ENCODE data around the gene ATF3.
A peak's percentile ranks its signal among the peaks of the same experiment; 100 is the strongest.

ATF3 gene
- total RNA-seq: 175 to 586 (median 347) reads per million in 17 experiments

GRCh38 chr1:212608392-212608958, at the start of gene ATF3:
TSS of gene ATF3 (plus strand) at chr1:212608761. CDS start at chr1:212615022, 6,261 bp downstream.
- peak; percentile 98 to 100 (median 99) for DNase-seq

GRCh38 chr1:212559929-212560328, 48.6 kb upstream of the ATF3 start:
- DNase-seq: no peak

- DNase-seq: no peak
Observed at GRCh38 chr1:212560933-212561460, 47.6 kb upstream of the ATF3 start.

DNA sequence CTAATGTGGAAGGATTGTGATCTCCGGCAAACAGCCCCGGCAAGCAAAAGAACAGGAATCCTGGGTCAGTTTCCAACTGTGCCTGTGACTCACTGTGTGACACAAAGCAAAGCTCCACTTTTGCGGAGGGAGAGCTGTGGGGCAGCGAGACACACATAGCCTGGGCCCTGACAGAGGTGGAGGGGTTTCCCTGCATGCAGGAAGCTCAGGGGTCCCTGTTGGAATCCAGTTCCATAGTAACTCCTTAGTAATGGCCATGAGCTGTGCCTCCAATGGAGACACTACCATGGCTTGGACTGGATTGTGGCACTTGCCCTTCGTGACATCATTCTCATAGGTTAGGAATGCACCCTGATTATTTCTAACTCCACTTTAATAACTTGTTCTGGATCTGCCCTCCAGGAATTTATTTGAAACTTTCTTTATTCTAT, 47.0 kb upstream of the ATF3 start:
- no peak for DNase-seq

- no peak for DNase-seq
Observed at GRCh38 chr1:212562771-212563170, 45.8 kb upstream of the ATF3 start.

GRCh38 chr1:212565079-212565478, 43.5 kb upstream of the ATF3 start:
- no peak for DNase-seq

DNA sequence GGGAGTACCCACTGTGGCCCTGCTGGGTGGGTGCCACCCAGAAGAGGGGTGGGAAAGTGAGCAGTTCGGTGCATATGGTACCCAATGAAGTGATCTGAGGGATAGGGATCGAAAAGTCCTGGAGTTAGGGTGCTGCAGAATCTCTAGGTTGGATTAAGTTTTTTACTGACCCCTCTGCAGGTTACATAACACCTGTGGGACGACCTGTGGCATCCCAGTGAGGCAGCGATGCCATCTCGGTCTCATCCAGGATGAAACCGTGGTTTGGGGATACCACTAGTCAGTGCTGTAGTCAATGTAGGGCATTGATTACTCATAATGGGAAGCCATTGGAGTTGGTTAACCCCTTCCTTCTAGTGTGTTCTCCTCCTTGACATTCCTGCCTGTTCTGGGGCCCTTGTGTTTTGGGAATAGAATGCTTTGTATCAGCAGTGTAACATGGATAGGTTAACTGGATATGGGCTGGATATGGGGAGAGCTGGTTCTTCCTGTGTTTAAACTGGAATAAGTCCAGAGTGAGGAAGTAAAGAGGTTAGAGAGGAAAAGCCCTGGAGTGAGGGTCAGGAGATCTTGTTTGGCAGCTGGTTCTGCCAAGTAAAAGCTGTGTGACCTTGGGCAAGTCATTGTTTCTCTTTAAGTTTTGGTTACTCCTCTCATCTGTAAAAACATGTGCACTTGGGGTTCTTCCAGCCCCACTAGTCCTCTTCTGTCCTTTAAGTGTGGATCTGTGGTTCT, 42.8 kb upstream of the ATF3 start:
- peak in 2 of 4 experiments; percentile 22 to 31 for DNase-seq

DNA sequence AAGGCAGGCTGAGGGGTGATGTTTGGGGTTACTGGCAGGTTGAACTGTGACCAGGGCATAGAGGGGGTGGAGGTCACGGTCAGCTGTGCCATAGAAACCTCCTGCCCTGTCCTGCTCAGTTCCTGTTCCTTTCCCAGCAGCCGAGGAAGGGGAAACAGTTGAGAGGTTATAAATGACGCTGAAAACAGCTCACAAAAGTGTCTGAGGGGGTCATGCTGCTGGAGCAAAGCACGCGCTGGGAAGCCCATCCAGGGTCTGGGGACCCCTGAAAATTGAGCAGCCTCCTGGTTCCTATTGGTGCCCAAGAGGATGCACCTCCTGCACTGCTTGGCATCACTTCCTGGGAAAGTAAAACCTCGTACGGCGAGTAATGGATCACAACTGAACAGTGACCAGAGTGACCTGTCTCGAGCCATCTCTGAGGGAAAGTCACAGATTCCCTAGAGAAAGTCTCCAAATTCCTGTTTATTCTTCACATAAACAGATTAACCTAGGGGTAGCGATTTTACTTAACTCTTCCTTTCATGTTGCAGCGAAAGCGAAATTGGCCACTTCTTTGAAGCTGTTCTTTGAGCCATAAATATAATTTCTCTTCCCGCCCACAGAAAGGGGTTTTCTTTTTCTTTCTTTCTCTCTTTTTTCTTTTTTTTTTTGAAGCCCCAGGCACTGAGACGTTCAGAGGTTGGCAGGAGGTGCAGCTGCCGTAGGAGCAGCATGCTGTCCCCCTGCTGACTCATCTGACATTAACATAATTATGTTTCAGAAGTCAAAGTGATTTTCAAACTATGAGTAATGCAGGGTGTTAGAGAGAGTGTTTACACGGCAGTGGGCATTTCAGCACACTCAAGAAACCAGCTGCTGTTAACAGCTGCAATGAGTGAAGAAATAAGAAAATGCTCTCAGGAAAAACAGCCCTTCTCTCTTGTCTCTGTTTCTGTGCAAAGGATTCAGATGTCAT, 41.8 kb upstream of the ATF3 start:
- peak; percentile 71 to 91 (median 82) for DNase-seq

DNA sequence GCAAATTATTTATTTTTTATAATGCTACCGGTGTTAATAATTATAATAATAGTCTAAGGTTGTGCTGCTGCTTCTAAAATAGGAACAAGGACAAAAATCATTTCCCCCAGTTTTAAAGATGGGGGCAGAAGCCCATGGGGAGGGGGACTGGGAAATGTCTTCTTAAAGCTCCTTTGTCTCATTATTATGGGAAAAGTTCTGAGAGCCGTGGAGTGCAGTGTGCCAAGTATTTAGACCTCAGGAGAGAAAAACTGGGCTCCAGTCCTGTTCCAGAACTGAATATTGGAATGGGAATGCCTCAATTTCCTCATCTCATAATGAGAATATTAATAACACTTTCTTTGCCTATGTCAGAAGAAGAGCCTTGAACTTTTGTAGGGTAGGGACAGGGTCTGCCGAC, 40.9 kb upstream of the ATF3 start:
- no peak for DNase-seq

DNA sequence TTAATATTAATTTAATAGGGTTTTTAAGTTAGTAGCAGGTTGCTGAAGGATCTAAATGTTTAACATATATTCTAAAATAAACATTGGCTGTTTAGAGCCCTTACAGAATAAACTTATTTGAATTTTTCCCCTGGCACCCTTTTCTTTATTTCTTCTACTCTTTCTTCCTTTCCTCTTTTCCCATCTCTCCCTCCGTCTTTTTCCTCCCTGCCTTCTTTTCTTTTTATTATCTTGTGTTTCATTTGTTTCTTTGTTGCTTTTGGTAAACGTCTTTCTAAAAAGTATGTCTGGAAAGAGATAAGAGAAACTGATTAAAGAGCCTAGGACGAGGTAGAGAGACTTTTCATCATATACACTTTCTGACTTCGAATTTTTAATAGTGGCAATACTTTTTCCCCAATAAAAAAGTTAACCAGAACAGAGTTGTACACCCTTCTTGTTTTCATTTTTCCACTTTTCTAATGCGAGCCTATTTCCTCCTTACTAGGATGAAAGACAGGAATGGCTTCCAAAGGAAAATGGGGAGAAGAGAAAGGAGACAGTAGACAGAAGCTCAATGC, 39.5 kb upstream of the ATF3 start:
- DNase-seq: no peak

GRCh38 chr1:212574732-212575131, 33.8 kb upstream of the ATF3 start:
- DNase-seq: no peak

DNA sequence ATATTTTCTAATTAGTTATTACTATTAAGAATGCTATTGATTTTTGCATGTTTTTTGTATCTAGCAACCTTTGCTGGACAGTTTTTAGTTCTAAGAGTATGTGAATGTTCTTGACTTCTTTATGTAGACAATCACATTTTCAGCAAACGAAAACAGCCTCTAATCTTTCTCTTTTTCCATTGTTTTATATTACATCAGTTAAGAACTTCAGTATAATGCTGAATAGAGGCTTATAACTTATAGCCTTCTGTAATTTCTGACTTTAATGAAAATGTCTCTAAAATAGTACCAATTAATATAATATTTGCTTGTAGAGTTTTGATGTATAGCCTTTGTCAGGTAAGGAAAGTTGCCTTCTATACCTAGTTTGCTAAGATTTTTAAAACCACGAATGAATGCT, 33.2 kb upstream of the ATF3 start:
- DNase-seq: no peak

DNA sequence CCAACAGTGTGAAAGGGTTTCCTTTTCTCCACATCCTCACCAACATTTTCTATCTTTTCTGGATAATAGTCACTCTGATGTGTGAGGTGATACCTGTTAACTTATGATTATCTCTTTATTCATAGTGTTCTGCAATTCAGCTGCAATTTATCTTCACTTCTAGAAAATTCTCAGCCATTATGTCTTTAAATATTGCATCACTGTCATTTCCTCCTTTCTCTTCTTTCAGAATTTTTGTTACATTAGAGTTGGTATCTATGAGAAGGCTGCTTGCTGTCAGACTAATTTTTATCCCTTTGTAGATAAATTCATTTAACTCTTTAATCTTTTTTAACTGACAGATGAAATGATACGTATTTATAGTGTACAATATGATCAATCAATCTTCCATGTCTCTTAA, 30.5 kb upstream of the ATF3 start:
- DNase-seq: peak in 2 of 4 experiments; percentile 56 to 68

DNA sequence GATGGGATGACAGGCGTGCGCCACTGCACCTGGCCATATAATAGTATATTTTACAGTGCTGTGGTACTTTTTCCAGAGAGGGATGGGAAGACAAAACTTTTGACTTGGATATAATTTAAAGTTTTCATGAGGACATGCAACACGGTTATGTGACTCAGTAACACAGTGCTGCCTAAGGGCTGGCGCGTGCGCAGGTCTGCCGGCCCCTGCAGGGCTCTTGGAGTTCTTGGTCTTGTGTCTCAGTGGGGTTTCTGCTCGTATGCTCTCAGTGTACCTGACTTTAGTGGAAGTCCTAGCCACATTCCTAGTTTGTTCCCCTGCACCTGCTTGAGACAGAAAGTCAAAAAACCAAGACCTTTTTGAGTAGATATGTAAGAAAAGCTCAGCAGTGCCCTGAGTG, 27.5 kb upstream of the ATF3 start:
- no peak for DNase-seq

DNA sequence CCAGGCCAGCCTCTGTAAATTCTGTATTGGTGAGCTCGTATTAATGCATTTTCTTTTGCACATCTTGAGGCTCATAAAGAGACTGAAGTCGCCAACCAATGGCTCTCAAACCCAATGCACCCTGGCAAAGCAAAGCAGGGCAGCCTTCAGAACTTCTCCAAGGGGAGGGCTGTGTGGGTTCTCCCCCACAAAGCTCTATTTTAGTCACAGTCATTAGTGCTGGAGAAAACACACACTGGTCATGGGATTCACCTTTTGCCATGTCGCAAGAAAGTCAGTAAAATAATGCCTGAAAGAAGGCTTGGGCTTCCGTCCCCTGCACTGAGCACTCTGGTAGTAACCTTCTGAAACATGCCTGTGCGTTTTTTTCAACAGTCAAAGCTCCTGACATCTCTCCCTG, 26.3 kb upstream of the ATF3 start:
- peak; percentile 35 to 75 (median 67) for DNase-seq

- DNase-seq: peak in 2 of 4 experiments; percentile 21 to 26
Observed at GRCh38 chr1:212582808-212583615, 25.5 kb upstream of the ATF3 start.

DNA sequence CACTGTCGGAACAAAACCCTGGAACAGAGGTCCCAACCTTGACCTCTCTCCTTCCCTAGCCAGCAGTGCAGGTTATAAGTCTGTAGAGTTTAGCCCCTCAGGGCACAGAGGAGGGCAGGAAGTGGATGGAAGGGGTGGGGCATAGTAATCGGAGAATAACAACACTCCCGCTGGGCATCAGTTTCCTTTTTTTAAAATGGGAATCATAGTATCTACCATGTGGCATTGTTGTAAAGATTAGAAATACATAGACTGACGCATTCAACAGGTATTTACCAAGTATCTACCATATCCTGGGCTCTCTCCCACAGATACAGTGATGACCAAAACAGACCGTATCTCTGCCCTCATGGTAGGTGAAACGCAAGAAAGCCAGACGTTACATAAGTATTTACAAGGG, 24.9 kb upstream of the ATF3 start:
- no peak for DNase-seq

DNA sequence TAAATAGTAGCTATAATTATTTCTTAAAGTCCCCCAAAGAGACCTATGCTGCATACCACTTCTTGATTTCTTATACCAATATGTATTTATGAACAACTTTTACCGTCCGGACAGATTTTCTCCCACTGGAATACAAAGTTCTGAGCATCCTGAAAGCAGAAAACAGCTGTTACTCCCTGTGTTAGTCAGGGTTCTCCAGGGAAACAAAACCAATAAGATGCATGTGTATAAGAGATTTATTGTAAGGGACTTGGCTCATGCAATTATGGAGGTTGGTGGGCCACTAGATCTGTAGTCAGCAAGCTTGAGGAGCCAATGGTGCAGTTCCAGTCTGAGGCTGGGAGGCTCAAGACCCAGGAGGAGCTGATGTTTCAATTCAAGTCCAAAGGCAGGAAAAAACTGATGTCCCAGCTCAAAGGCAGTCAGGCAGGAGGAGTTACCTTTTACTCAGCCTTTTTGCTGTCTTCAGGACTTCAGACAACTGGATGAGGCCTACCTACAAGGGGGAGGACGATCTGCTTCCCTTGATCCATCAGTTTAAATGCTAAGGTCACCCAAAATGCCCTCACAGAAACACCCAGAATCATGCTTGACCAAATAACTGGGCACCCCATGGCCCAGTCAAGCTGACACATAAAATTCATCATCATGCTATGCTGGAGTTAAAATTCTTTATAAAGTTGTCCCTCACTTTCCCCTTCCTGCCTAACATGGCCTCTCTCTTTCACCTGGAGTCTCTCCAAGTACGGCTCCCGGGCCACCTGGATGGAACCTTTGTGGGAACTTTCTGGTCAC, 24.3 kb upstream of the ATF3 start:
- DNase-seq: no peak

GRCh38 chr1:212585210-212585609, 23.4 kb upstream of the ATF3 start:
- no peak for DNase-seq

DNA sequence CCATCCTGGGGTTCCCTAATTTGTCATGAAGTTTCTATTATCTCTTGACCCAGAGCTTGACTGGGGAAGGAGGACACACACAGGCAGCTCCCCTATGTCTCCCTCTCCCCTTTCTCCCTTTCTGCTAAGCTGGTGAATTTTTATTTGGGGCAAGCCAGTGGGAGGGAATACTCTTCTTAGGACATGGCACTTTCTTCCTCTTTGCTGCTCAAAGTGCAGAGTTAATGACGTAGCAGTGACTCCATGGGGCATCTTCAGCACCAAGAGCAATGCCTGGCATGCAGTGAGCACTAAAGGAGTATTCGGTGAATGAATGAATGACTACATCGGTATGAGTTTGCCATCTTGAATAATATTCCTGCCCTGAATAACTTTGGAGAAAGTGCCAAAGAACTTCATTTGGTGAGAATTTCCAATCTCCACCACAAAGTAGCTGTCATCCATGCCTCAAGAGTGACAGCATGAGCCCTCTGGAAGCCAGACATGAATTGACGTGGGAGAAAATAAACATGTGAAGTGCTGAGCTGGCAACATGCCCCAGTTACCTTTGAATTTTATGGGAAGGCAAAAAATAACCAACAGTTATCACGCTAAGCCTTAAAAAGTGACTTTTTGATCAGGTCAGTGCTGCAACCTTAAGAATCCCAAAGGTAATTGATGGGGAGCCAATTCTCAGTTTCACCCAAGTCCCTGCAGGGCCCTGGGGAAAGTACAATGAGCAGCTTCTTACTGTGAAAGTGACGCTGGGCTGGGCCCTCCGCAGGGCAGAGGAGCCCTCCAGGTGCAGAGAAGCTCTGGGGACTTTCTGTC, 22.1 kb upstream of the ATF3 start:
- peak in 2 of 4 experiments; percentile 40 to 43 for DNase-seq

Data from suppressor macrophage (primary cell).